Left kidney (tissue), 2 donors: ENCODE data around the gene SEMA4D. TPM values are rescaled to one million over a fixed set of nuclear protein-coding genes. Genes with fewer than 3 reads are reported as not detected.

Experiments
- DNase-seq: peaks from one replicate; pipeline ENCODE4 v3.0.0-alpha.2; 2013
- polyA plus RNA-seq: library from polyadenylated mRNA; unstranded; fragments of 120-200 nt; gene quantifications from one replicate; pipeline ENCODE4 v1.2.1, GENCODE V29; 2013; ENCODE audit not compliant: insufficient read length

The SEMA4D gene
- polyA plus RNA-seq, 1 donor = 56.0 TPM

DNA sequence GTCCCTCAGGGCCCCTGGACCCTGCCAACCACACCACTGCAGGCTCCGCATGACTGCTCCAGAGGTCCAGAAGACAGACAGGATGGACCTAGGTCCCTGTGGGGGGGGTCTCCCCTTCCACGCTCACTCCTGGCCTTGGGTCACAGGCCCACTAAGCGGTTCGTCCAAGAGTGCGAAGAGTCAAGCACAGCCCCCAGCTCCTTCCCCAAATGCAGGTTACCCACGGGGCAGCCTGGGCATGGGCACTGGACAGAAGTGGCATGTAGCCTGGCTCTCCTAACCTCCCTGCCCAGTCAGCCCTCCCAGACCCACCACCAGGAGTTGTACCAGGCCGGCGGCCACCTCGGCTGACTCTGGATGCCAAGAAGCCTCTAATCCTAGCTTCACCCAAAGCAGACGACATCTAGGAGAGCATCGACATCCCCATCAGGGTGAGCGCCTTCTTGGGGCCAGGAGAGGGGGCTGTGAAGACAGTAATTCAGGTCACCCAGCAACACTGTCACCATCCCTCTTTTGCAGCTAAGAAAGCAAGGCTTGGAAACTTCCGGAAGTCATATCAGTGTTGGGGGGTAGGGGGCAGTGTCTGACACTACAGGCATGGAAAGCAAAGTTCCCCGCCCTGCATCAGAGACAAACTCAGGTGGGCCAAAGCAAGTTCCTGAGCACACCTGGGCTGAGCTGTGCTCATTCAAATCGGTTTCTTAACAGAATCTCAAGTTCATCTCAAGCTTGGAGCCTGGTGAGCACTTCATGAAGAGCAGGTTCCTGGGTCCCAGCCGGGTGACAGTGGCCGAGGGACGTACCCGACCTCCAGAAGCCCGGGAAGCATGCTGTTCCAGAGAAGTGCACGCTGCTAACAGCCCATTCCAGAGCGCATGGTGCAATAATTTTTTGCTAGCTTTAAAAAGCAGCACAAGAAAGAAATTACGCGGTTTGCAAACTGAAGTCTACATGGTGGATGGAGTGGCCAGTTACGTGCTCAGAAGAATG is 68.7 kb downstream of the SEMA4D start:
- DNase-seq = no peak

GRCh38 chr9:89428222-89428761 is 69.6 kb downstream of the SEMA4D start:
- DNase-seq = no peak

DNA sequence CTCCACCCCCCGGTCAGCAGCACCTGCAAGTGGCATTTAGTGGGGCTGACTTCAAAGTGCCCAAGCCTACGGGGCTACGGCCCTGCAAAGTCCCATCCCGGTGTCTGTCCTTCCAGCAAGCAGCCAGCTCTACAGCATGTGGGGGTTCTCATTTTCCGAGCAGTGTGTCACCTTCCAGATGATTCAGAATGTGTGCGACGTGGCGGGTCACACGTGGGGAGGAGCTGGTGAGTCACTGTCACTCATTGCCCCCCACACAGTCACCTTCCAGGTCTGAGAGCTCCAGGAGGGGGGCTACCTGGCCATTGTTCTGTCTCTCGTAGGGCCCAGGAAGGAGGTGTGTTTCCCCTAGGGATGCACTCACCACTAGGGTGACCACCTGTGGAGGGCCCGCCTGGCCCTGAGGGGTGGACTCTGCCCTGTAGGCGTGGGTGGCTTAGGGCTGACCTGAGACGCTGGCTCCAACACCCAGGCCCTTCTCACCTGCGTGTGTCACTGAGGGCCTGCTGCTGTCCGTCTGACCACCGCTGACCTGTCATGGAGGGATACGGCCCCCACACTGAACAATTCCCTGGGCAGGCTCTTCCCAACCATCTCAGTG is 70.2 kb downstream of the SEMA4D start:
- DNase-seq = no peak

DNA sequence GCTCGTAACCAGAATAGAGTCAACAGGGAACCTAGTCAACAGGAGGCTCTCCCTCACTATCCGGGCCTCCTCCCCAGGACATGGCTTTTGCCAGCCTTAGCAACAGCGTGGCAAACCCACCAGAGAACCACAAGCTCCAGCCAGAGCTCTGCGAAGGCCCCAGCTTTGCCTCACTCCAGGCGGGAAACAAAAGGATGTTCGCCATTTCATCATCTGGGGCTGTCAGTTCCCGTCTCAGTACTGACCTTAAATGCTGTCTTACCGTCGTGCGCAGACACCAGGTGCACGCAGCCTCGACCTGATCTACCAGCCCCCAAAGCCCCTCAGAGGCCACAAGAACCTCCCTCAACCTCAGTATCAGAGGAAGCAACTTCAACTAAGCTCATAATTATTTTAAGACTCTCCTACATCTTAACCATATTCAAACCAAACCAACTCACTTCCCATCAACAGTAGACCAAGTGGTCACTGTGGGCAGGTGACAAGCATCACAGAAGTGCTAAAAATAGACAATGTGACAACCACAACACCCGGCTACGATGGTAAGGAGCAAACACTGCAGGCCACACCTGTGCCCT is 71.4 kb downstream of the SEMA4D start:
- no peak for DNase-seq

DNA sequence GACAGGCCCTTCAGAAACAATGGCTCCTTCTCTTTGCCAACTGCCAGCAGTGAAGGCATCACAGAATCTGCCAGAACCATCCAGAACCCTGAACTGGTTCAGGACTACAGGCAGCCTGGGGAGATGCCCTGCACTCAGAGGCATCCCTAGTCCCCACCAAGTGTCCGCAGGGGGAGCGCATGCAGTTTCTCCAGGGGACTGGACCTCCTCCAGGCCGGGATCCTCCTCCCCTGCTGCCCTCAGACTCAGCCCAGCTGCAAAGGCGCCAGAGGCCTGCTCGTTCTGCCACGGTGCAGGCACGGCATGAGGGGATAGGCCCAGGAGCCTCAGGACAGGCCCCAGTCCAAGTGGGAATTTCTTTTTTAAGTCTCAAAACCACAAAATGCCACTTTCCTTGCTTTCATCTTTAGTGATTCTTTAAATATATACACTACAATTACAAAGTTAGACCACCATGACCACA is 72.0 kb downstream of the SEMA4D start:
- no peak for DNase-seq

DNA sequence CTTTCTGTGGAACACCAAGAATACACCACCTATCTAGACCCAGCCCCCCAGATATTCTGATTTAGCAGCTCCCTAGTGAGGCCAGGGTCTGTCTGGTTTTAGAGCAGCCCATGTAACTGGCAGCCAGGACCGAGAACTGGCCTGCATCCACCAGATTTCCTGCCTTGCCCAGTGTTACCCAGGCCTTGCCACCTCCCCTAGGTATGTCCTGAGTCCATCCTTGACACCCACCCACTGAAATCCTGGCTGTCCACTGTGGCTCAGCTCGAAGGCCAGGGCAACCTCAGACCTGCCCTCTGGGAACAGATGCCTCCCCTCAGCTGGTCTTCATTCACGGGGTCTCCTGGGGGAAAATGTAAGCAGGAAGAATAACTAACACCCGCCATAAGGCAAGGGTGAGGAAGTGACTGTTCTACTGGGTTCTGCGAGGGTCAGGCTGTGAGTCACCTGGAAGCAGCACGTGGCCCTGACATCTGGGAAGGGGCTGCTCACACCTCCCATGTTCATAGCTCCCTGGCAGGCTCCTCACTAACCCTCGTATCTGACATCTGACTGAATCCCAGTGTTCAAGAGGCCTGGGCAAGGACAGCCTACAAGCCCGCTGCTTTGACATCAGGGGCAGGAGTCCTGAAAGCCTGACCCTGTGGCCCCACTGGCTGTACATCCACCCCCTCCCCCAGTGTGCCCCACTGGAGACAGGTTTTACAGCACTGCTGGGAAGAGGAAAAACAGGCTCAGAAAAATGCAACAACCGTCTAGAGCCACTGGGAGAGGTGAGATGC is 72.7 kb downstream of the SEMA4D start:
- DNase-seq = no peak

DNA sequence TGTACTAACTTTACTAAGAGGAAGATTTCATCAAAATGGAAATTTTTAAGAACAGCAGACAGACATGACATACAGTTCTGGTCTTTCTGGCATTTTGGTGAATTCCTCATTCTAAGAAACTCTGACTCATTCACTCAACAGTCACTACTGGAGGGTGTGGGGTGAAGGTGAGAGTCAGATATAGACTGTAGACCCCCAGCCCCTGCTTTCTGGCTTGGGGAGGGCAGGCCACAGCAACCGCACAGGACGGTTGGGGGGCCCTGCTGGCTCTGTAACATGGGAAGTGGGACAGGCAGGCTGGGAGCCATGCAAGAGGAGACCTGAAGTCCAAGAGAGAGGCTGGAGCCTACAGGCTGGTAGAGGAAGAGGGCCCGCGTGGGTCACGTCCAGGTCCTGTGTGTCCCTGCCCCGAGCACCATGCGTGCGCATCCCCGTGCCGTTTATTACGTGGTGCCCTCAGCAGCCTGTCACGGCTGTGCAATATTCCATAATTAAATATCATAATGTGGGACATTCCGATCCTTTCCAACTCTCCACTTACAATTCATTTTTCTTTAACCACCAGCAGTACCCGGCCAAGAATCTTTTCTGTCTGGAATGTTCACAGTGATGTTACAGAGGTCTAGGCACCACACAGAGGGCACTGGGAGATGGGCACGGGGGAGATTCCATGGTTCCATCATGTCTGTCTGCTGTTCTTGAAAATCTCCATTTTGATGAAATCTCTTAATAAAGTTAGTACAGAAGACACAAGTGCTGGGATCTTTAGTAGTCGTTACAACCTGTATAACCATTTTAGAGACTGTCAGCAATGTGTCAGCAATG is 75.5 kb downstream of the SEMA4D start:
- DNase-seq = no peak

DNA sequence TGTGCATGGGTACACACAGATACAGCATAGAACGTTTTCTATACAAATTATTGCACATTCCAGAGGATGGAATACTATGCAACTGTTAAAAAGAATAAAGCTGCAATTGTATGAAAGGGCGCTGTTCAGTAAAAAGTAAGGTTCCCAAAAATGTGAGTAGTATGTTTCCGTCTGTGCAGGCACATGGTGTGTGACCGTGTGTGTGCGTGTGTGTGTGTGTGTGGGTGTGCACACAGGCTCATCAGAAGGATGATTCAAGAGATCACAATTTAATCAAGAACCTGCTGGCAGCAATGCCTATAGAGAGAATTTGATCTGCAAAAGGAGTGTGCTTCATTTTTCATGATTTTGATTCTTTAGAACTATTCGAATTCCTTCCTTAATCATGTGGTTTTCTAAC is 76.3 kb downstream of the SEMA4D start:
- no peak for DNase-seq

DNA sequence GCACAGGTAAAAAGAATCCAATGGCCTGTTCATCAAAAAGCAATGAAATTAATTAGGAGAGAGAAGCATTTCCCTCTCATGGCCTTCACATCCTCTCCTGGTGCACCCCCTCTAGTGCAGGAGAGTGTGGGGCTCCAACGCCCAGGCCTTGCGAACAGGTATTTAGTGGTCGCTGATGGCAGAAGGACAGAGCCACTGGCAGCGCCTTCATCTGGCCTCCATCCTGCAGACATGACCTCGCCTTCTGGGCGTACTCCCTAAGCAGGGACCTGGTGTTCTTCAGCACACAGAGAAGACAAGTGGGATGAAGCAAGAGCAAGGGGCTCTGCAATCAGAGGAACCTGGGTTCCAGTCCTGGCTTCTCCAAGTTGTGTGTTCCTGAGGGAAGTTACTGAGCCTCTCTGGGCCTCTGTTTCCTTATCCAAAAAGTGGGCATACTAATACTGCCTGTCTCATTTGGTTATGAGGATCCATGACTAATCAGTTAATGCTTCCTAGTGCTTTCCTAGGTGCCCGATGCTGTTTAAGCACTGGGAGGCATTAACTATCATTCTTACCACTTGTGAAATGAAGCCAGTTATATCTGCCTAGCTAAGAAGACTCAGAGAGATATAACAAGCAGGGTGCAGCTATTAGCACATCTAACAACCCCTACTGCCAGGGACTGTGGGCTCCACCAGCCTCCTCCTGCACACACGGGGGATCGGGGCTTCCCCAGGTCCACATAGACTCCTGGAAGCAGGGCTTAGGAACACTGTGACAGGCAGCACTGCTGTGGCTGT is 77.3 kb downstream of the SEMA4D start:
- DNase-seq = no peak

GRCh38 chr9:89419978-89420394 is 77.9 kb downstream of the SEMA4D start:
- no peak for DNase-seq

GRCh38 chr9:89418882-89419640 is 78.9 kb downstream of the SEMA4D start:
- no peak for DNase-seq

- DNase-seq = no peak
Measured at GRCh38 chr9:89418474-89418845, 79.5 kb downstream of the SEMA4D start.

DNA sequence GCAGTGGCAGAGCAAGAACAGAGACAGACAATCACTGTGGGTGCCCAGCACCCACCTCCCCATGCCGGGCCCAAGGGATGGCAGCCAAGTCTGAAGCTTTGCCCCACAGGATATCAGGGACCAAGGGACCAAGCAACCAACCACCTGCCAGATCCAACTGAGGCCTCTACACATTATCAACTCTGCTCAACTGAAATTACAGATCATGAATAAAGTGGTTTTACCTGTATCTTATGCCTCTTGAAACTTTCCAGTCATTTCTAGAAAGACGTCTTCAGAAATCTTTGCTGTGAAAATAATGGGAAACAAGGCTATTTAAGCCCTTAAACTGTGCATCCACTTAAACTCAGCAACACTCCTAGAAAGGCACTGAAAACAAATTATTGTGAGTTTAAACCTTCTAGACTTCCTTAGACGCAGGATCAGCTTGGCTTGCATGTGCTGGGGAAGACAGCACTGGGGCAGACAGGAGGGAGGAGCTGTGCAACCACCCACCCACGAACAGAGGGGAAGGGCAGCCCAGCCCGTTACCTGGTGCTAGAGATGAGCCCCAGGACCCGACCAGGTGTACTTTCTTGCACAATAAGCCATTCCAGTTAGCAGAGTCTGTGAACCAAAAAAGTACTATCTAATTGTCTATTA is 80.0 kb downstream of the SEMA4D start:
- no peak for DNase-seq

DNA sequence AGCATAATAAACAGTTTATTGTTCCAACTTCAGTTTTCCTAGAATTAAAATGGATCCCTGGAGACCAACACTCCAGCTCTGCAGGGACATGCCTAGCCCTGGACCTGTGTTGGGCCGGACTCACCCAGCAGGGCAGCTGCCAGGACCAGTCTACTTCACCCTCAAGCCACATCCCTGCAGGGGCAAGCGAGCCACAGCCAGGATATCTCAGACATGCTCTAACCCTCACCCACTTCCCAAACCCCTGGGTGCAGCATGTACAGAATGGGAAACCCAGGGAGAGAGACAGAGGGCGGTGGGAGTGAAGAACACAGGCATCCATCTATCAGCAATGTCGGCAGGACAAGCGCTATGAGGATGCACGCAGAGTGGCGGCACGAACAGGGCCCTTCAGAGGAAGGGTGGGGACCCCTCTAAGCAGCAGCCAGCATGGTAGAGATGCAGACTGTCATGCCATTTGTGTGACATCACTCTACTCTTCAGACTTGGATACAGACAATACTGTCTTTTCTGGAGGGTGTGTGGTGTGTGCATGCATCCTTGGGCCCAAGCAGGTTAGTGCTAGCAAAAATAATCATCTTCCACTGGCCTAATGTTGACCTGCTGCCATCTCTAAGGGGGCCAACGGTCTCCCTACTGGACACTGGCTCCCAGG is 83.1 kb downstream of the SEMA4D start:
- no peak for DNase-seq

DNA sequence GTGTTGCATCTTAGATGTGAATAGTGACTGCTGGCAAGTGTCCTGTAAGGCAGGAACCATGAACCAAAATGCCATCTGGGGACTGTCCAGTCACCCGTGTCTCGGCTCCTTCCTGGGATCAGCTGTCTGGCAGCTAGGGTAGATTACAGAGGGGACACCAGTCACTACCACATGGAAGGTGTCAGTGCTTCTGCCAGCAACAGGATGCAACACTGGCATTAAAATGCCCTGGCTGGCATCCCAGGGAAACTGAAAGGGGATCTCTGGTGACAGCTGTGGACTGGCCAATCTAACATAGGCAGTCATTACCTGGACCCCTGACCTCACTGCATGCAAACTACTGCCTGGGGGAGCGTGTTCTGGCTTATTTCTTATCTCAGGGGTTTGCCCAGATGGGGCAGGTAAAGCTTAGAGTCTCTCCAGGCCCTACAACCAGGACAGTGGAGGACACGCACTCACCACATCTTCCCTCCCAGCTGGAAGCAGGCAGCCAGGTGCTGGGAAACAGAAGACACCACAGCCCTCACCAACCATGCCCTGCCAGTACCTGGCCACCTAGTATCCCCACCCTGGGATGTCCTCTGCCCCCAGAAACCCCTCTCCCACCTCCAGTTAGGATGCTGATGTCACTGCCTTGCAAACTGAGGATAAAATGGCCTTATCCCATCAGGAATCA is 83.8 kb downstream of the SEMA4D start:
- DNase-seq = no peak

GRCh38 chr9:89412951-89413350 is 85.0 kb downstream of the SEMA4D start:
- no peak for DNase-seq

DNA sequence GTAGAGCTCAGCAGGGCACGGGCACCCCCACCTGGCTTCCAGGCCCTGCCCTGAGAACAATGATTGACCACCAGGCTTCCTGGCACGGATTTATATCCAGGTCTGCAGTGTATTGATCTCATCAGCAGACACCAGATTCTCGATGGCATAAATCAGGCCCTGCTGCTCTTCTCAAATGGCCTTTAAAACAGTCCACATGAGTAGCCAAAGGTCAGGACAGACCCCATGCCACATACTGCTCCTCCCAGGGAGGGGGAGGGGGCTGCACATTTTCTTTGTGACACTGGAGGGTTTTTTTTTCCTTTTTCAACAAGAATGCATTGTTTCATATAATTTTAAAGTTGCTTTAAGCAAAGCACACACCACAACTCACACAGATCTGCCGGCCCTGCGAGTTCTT is 85.4 kb downstream of the SEMA4D start:
- DNase-seq = no peak

DNA sequence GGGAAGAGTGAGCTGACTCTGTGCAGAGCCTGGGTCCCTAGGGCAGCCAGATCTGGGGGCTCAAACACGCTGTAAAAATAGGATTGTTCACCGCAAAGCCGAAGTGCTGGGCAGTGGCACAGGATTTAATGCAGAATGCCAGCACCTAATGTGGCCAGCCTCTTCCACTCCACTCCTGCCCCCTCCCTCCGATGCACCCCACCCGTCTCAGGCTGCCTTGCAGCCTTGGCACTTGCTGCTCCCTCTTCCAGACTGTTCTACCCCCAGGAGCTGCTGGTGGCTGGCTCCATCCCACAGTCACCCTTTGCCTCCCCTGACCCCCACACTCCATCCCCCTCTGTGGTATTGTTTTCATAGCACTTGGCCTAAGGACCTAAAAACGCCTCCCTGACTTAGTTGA is 86.2 kb downstream of the SEMA4D start:
- no peak for DNase-seq
